GM23338 (cell line): ENCODE results near the gene ILF2. TPM values are rescaled to one million over a fixed set of nuclear protein-coding genes. Genes with fewer than 3 reads are reported as not detected.

Experiments used
- ATAC-seq: fragments of 200-7000 bp; cut with Tn5 transposase; 3 replicates; pipeline ENCODE4 v1.9.1; 2020
- DNase-seq: peaks from one replicate; pipeline ENCODE4 v3.0.0-alpha.2; 2015; ENCODE audit warnings: low spot score
- H2AFZ ChIP-seq: fragments of 200-600 bp; sonication (generic); 2 replicates; pipeline ENCODE4 v1.8.0; 2016; ENCODE audit warnings: antibody characterized with exemption, mild to moderate bottlenecking, moderate library complexity
- H3F3A ChIP-seq: fragments of 200-600 bp; sonication (generic); replicated peaks from 2 replicates; pipeline ENCODE4 v1.8.0; 2017; ENCODE audit warnings: antibody characterized with exemption, mixed run types, low read depth
- H3K27ac ChIP-seq: fragments of 200-600 bp; sonication (generic); 2 replicates; pipeline ENCODE4 v1.6.1; 2016; ENCODE audit warnings: low read depth
- H3K27me3 ChIP-seq: fragments of 200-600 bp; sonication (generic); 2 replicates; pipeline ENCODE4 v1.8.0; 2016; ENCODE audit warnings: mild to moderate bottlenecking, mixed run types, moderate library complexity; ENCODE audit not compliant: insufficient read depth
- H3K36me3 ChIP-seq: fragments of 200-600 bp; sonication (generic); 2 replicates; pipeline ENCODE4 v1.8.0; 2016; ENCODE audit warnings: mild to moderate bottlenecking; ENCODE audit not compliant: insufficient read depth
- H3K4me1 ChIP-seq: fragments of 200-600 bp; sonication (generic); 2 replicates; pipeline ENCODE4 v1.8.0; 2016; ENCODE audit warnings: mild to moderate bottlenecking, moderate library complexity; ENCODE audit not compliant: insufficient read depth
- H3K4me2 ChIP-seq: fragments of 200-600 bp; sonication (generic); 2 replicates; pipeline ENCODE4 v1.7.1; 2017; ENCODE audit warnings: mixed run types
- H3K4me3 ChIP-seq: fragments of 200-600 bp; sonication (generic); 2 replicates; pipeline ENCODE4 v1.6.1; 2016; ENCODE audit warnings: mixed run types
- H3K79me2 ChIP-seq: fragments of 200-600 bp; sonication (generic); replicated peaks from 2 replicates; pipeline ENCODE4 v1.8.0; 2017; ENCODE audit warnings: mild to moderate bottlenecking; ENCODE audit not compliant: insufficient read depth
- H3K9me2 ChIP-seq: fragments of 200-600 bp; sonication (generic); 2 replicates; pipeline ENCODE4 v1.8.0; 2017; ENCODE audit not compliant: insufficient read depth
- H4K20me1 ChIP-seq: fragments of 200-600 bp; sonication (generic); replicated peaks from 2 replicates; pipeline ENCODE4 v1.8.0; 2017; ENCODE audit warnings: mild to moderate bottlenecking; ENCODE audit not compliant: insufficient read depth
- H3K27ac Mint-ChIP-seq: 2 replicates; pipeline ENCODE4 v1.8.0; 2020; ENCODE audit warnings: inconsistent platforms, mild to moderate bottlenecking, moderate library complexity, mixed read lengths
- H3K27me3 Mint-ChIP-seq: 3 replicates; pipeline ENCODE4 v1.8.0; 2022; ENCODE audit warnings: low read depth, mild to moderate bottlenecking, moderate library complexity, mixed read lengths, inconsistent platforms; ENCODE audit not compliant: insufficient read depth, poor library complexity
- H3K36me3 Mint-ChIP-seq: 3 replicates; pipeline ENCODE4 v1.8.0; 2021; ENCODE audit warnings: low read depth, mild to moderate bottlenecking, inconsistent platforms, moderate library complexity, mixed read lengths
- H3K4me1 Mint-ChIP-seq: 3 replicates; pipeline ENCODE4 v1.8.0; 2020; ENCODE audit warnings: mild to moderate bottlenecking, inconsistent platforms, mixed read lengths
- H3K4me3 Mint-ChIP-seq: 3 replicates; pipeline ENCODE4 v1.8.0; 2021; ENCODE audit warnings: moderate library complexity, mild to moderate bottlenecking, inconsistent platforms, mixed read lengths
- H3K9me3 Mint-ChIP-seq: 3 replicates; pipeline ENCODE4 v1.8.0; 2020; ENCODE audit warnings: moderate library complexity, mild to moderate bottlenecking, inconsistent platforms, mixed read lengths
- CREB1 ChIP-seq: fragments of 250-450 bp; sonication (Bioruptor Pico); IDR thresholded peaks from 2 replicates; pipeline ENCODE4 v1.5.0; 2020; ENCODE audit warnings: low read depth, mild to moderate bottlenecking, moderate library complexity
- EZH2 ChIP-seq: fragments of 200-600 bp; sonication (generic); IDR thresholded peaks from one replicate; pipeline ENCODE4 v1.8.0; 2017; ENCODE audit warnings: antibody characterized with exemption, mild to moderate bottlenecking, low read depth; ENCODE audit not compliant: unreplicated experiment
- EZH2phosphoT487 ChIP-seq: fragments of 200-600 bp; sonication (generic); IDR thresholded peaks from one replicate; pipeline ENCODE4 v1.8.1; 2018; ENCODE audit warnings: antibody characterized with exemption; ENCODE audit not compliant: unreplicated experiment
- JUNB ChIP-seq: IDR thresholded peaks from one replicate; pipeline ENCODE4 v1.6.1; 2016; ENCODE audit warnings: antibody characterized with exemption; ENCODE audit not compliant: unreplicated experiment
- NANOG ChIP-seq: IDR thresholded peaks from 2 replicates; pipeline ENCODE4 v1.6.1; 2016; ENCODE audit warnings: antibody characterized with exemption, borderline replicate concordance
- POLR2AphosphoS5 ChIP-seq: IDR thresholded peaks from 2 replicates; pipeline ENCODE4 v1.6.1; 2016; ENCODE audit warnings: antibody characterized with exemption, low read depth
- STAT1 ChIP-seq: IDR thresholded peaks from one replicate; pipeline ENCODE4 v1.6.1; 2016; ENCODE audit warnings: antibody characterized with exemption; ENCODE audit not compliant: unreplicated experiment
- ZNF114 ChIP-seq: fragments of 250-450 bp; sonication (Bioruptor Pico); IDR thresholded peaks from 2 replicates; pipeline ENCODE4 v1.5.0; 2020; ENCODE audit warnings: mild to moderate bottlenecking, moderate library complexity
- ZNF331 ChIP-seq: fragments of 250-450 bp; sonication (Bioruptor Pico); IDR thresholded peaks from 2 replicates; pipeline ENCODE4 v1.5.0; 2020; ENCODE audit warnings: low read depth, mild to moderate bottlenecking, moderate library complexity
- polyA plus RNA-seq: library from polyadenylated mRNA; unstranded; fragments of >200 nt; fragmentation: Nextera tagmentation; extraction: Ambion mirVana; gene quantifications from 2 replicates; pipeline ENCODE4 v1.2.1, GENCODE V29; 2016
- total RNA-seq: library from RNA; depleted of rRNA; stranded (reverse); fragments of >200 nt; shearing (Covaris generic); gene quantifications from 2 replicates; pipeline ENCODE4 v1.2.3, GENCODE V29; 2014
- TF ChIP-seq, protein P1 (sequence below), 2 experiments: fragments of 200-600 bp in 1 of 2; sonication (generic) in 1 of 2; conservative IDR thresholded peaks; 2 replicates each; pipeline versions ENCODE4 v1.5.1 to v1.6.1; 2016 to 2017; ENCODE audit warnings: antibody characterized with exemption in 2 of 2, low read depth in 2 of 2, mild to moderate bottlenecking in 2 of 2, moderate library complexity in 1 of 2
- TF ChIP-seq, protein P2 (sequence below): IDR thresholded peaks from 2 replicates; pipeline ENCODE4 v1.6.1; 2016; ENCODE audit warnings: antibody characterized with exemption
- TF ChIP-seq, protein P3 (sequence below): IDR thresholded peaks from one replicate; pipeline ENCODE4 v1.6.1; 2018; ENCODE audit warnings: antibody characterized with exemption; ENCODE audit not compliant: unreplicated experiment
- TF ChIP-seq, protein P4 (sequence below): fragments of 250-450 bp; sonication (Bioruptor Pico); IDR thresholded peaks from 2 replicates; pipeline ENCODE4 v1.5.0; 2020; ENCODE audit warnings: mild to moderate bottlenecking, moderate library complexity

Gene ILF2
- total and polyA plus RNA-seq, 2 experiments from 2014 or later: 214 to 337 TPM

DNA sequence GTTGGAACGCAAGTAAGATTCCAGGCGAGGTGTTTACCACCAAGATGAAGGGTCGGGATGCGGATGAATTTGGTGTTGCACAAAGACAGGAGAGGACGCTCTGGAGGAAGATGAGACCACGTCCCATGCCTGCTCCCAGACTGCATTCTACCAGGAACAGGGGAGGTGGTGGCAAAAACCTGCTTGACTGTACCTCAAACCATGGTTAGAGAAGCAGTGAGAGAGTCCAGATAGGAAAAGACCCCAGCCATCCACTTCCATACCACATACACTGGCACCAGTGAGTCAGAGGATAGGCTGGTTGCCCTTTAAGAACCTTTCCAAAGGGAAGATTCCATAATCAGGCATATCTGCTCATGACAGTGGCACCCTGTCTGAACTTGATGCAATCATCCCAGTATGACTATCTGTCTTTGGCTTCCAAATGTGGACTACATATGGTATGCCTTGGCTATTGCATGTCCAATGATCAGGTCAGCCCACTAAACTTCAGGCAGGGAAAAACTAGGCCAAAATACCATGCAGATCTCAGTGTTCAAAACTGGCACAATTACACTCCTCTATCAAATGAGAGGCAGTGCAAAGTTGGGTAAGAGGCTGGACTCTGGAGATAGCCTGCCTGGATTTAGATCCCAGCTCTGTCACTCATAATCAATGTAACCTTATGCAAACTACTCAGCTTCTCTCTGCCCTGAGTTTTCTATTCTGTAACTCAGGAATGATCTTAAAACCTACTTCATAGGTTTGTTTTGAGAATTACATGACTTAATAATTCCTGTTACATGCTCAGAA is 28.3 kb upstream of the ILF2 start:
- H3K4me1 ChIP-seq: peaks cover 27% of the 10 kb centered on the region
- H2AFZ ChIP-seq: no peak overlapping the region; the same call in 1 of the 2 replicates
- Mint-ChIP-seq H3K36me3 (no peaks in the 10 kb centered on the region), H3K9me3 (no peaks in the 10 kb centered on the region), H3K27ac (peak overlapping the region; percentile 68; the same call in 1 of the 2 replicates), H3K4me3 (no peak overlapping the region), H3K27me3 (peaks cover 12% of the 10 kb centered on the region), H3K4me1 (peaks cover 25% of the 10 kb centered on the region)
- TF ChIP-seq NANOG: no peak
- no peak for TF ChIP-seq EZH2phosphoT487
- TF ChIP-seq JUNB: no peak
- TF ChIP-seq, protein P1, sequence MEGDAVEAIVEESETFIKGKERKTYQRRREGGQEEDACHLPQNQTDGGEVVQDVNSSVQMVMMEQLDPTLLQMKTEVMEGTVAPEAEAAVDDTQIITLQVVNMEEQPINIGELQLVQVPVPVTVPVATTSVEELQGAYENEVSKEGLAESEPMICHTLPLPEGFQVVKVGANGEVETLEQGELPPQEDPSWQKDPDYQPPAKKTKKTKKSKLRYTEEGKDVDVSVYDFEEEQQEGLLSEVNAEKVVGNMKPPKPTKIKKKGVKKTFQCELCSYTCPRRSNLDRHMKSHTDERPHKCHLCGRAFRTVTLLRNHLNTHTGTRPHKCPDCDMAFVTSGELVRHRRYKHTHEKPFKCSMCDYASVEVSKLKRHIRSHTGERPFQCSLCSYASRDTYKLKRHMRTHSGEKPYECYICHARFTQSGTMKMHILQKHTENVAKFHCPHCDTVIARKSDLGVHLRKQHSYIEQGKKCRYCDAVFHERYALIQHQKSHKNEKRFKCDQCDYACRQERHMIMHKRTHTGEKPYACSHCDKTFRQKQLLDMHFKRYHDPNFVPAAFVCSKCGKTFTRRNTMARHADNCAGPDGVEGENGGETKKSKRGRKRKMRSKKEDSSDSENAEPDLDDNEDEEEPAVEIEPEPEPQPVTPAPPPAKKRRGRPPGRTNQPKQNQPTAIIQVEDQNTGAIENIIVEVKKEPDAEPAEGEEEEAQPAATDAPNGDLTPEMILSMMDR (conservative IDR thresholded peaks at IDR 0.05; ENCODE audit: low read depth in 2 of 2): no peak
- TF ChIP-seq CREB1 (CRISPR knock-in tag): no peak
- no peak for TF ChIP-seq STAT1
- TF ChIP-seq POLR2AphosphoS5: no peak
- no peak for TF ChIP-seq EZH2
- no peak for TF ChIP-seq ZNF331 (CRISPR knock-in tag)
- TF ChIP-seq, protein P2, sequence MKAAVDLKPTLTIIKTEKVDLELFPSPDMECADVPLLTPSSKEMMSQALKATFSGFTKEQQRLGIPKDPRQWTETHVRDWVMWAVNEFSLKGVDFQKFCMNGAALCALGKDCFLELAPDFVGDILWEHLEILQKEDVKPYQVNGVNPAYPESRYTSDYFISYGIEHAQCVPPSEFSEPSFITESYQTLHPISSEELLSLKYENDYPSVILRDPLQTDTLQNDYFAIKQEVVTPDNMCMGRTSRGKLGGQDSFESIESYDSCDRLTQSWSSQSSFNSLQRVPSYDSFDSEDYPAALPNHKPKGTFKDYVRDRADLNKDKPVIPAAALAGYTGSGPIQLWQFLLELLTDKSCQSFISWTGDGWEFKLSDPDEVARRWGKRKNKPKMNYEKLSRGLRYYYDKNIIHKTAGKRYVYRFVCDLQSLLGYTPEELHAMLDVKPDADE: no peak
- TF ChIP-seq, protein P3, sequence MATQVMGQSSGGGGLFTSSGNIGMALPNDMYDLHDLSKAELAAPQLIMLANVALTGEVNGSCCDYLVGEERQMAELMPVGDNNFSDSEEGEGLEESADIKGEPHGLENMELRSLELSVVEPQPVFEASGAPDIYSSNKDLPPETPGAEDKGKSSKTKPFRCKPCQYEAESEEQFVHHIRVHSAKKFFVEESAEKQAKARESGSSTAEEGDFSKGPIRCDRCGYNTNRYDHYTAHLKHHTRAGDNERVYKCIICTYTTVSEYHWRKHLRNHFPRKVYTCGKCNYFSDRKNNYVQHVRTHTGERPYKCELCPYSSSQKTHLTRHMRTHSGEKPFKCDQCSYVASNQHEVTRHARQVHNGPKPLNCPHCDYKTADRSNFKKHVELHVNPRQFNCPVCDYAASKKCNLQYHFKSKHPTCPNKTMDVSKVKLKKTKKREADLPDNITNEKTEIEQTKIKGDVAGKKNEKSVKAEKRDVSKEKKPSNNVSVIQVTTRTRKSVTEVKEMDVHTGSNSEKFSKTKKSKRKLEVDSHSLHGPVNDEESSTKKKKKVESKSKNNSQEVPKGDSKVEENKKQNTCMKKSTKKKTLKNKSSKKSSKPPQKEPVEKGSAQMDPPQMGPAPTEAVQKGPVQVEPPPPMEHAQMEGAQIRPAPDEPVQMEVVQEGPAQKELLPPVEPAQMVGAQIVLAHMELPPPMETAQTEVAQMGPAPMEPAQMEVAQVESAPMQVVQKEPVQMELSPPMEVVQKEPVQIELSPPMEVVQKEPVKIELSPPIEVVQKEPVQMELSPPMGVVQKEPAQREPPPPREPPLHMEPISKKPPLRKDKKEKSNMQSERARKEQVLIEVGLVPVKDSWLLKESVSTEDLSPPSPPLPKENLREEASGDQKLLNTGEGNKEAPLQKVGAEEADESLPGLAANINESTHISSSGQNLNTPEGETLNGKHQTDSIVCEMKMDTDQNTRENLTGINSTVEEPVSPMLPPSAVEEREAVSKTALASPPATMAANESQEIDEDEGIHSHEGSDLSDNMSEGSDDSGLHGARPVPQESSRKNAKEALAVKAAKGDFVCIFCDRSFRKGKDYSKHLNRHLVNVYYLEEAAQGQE: no peak
- no peak for TF ChIP-seq ZNF114
- TF ChIP-seq, protein P4, sequence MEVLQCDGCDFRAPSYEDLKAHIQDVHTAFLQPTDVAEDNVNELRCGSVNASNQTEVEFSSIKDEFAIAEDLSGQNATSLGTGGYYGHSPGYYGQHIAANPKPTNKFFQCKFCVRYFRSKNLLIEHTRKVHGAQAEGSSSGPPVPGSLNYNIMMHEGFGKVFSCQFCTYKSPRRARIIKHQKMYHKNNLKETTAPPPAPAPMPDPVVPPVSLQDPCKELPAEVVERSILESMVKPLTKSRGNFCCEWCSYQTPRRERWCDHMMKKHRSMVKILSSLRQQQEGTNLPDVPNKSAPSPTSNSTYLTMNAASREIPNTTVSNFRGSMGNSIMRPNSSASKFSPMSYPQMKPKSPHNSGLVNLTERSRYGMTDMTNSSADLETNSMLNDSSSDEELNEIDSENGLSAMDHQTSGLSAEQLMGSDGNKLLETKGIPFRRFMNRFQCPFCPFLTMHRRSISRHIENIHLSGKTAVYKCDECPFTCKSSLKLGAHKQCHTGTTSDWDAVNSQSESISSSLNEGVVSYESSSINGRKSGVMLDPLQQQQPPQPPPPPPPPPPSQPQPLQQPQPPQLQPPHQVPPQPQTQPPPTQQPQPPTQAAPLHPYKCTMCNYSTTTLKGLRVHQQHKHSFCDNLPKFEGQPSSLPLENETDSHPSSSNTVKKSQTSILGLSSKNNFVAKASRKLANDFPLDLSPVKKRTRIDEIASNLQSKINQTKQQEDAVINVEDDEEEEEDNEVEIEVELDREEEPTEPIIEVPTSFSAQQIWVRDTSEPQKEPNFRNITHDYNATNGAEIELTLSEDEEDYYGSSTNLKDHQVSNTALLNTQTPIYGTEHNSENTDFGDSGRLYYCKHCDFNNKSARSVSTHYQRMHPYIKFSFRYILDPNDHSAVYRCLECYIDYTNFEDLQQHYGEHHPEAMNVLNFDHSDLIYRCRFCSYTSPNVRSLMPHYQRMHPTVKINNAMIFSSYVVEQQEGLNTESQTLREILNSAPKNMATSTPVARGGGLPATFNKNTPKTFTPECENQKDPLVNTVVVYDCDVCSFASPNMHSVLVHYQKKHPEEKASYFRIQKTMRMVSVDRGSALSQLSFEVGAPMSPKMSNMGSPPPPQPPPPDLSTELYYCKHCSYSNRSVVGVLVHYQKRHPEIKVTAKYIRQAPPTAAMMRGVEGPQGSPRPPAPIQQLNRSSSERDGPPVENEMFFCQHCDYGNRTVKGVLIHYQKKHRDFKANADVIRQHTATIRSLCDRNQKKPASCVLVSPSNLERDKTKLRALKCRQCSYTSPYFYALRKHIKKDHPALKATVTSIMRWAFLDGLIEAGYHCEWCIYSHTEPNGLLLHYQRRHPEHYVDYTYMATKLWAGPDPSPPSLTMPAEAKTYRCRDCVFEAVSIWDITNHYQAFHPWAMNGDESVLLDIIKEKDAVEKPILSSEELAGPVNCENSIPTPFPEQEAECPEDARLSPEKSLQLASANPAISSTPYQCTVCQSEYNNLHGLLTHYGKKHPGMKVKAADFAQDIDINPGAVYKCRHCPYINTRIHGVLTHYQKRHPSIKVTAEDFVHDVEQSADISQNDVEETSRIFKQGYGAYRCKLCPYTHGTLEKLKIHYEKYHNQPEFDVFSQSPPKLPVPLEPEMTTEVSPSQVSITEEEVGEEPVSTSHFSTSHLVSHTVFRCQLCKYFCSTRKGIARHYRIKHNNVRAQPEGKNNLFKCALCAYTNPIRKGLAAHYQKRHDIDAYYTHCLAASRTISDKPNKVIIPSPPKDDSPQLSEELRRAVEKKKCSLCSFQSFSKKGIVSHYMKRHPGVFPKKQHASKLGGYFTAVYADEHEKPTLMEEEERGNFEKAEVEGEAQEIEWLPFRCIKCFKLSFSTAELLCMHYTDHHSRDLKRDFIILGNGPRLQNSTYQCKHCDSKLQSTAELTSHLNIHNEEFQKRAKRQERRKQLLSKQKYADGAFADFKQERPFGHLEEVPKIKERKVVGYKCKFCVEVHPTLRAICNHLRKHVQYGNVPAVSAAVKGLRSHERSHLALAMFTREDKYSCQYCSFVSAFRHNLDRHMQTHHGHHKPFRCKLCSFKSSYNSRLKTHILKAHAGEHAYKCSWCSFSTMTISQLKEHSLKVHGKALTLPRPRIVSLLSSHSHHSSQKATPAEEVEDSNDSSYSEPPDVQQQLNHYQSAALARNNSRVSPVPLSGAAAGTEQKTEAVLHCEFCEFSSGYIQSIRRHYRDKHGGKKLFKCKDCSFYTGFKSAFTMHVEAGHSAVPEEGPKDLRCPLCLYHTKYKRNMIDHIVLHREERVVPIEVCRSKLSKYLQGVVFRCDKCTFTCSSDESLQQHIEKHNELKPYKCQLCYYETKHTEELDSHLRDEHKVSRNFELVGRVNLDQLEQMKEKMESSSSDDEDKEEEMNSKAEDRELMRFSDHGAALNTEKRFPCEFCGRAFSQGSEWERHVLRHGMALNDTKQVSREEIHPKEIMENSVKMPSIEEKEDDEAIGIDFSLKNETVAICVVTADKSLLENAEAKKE (CRISPR knock-in tag): no peak
- H4K20me1 ChIP-seq: no peaks in the 10 kb centered on the region
- H3K4me2 ChIP-seq: peak overlapping the region; percentile 73; the same call in 1 of the 2 replicates
- peaks cover 12% of the 10 kb centered on the region for H3F3A ChIP-seq
- DNase-seq (no peak), ATAC-seq (no peak)
- H3K27ac ChIP-seq: no peak overlapping the region
- H3K79me2 ChIP-seq: no peaks in the 10 kb centered on the region
- H3K4me3 ChIP-seq: no peak overlapping the region
- H3K9me2 ChIP-seq: no peaks in the 10 kb centered on the region; the same call in 1 of the 2 replicates
- H3K27me3 ChIP-seq: no peaks in the 10 kb centered on the region
- H3K36me3 ChIP-seq: no peaks in the 10 kb centered on the region
